NCI-H1048 (cell line): Measurements from ENCODE around the gene TLK2.
"Not testable (repeated sequence)": the region's sequence is repeated elsewhere in the genome, so short reads cannot be mapped to it uniquely, and the experiment has no call there.

Experiments
- DNase-seq: peaks from one replicate; lab custom pipeline; 2025; lab: John Stamatoyannopoulos, UW

Gene TLK2

GRCh38 chr17:62478424-62478879 is at the start of gene TLK2:
Gene TLK2, plus strand, starts transcription at chr17:62478825. Its CDS starts 2,301 bp downstream, at chr17:62481126.
- peak; percentile 23 for DNase-seq

- DNase-seq: not testable (repeated sequence)
These were observed 43.4 kb upstream of the TLK2 start for GRCh38 chr17:62435251-62435650.

- not testable (repeated sequence) for DNase-seq
These were observed 37.4 kb upstream of the TLK2 start for GRCh38 chr17:62441181-62441580.

- no peak for DNase-seq
These were observed 34.6 kb upstream of the TLK2 start for GRCh38 chr17:62444063-62444462.

GRCh38 chr17:62445791-62446190 is 32.8 kb upstream of the TLK2 start:
- DNase-seq: not testable (repeated sequence)

GRCh38 chr17:62452195-62452594 is 26.4 kb upstream of the TLK2 start:
- DNase-seq: not testable (repeated sequence)

GRCh38 chr17:62453041-62453440 is 25.6 kb upstream of the TLK2 start:
- DNase-seq: not testable (repeated sequence)

- DNase-seq: not testable (repeated sequence)
These were observed 25.0 kb upstream of the TLK2 start for GRCh38 chr17:62453656-62454055.

GRCh38 chr17:62454111-62454510 is 24.5 kb upstream of the TLK2 start:
- DNase-seq: not testable (repeated sequence)

GRCh38 chr17:62456016-62456415 is 22.6 kb upstream of the TLK2 start:
- no peak for DNase-seq

GRCh38 chr17:62458483-62458882 is 20.1 kb upstream of the TLK2 start:
- not testable (repeated sequence) for DNase-seq

- not testable (repeated sequence) for DNase-seq
These were observed 14.2 kb upstream of the TLK2 start for GRCh38 chr17:62464422-62464821.

- not testable (repeated sequence) for DNase-seq
These were observed 13.4 kb upstream of the TLK2 start for GRCh38 chr17:62465271-62465670.

- not testable (repeated sequence) for DNase-seq
These were observed 7.8 kb upstream of the TLK2 start for GRCh38 chr17:62470666-62471379.

- DNase-seq: not testable (repeated sequence)
These were observed 7.2 kb upstream of the TLK2 start for GRCh38 chr17:62471380-62471880.

GRCh38 chr17:62473030-62473982 is 5.3 kb upstream of the TLK2 start:
- DNase-seq: not testable (repeated sequence)

- not testable (repeated sequence) for DNase-seq
These were observed 1.5 kb upstream of the TLK2 start for GRCh38 chr17:62477111-62477510.

GRCh38 chr17:62477718-62478408 is 762 bp upstream of the TLK2 start:
- not testable (repeated sequence) for DNase-seq

- DNase-seq: not testable (repeated sequence)
These were observed 434 bp downstream of the TLK2 start for GRCh38 chr17:62478880-62479638.

GRCh38 chr17:62479639-62480258 is 1.1 kb downstream of the TLK2 start:
- DNase-seq: not testable (repeated sequence)
